Testis (tissue), 2 donors: ENCODE measurements around the gene RAET1E.
"Not testable (repeated sequence)": the region's sequence is repeated elsewhere in the genome, so short reads cannot be mapped to it uniquely, and the experiment has no call there.

Source experiments
- POLR2A ChIP-seq: fragments of 450-650 bp; IDR thresholded peaks from one replicate; pipeline ENCODE4 v1.6.1; 2017; ENCODE audit warnings: antibody characterized with exemption, mild to moderate bottlenecking, moderate library complexity
- TF ChIP-seq, protein P1 (sequence below), 3 experiments: fragments of 450-650 bp in 2 of 3; fragments of 200-600 bp in 1 of 3; sonication (generic) in 1 of 3; IDR thresholded peaks; one replicate each; pipeline ENCODE4 v1.5.1; 2016 to 2019; ENCODE audit warnings: antibody characterized with exemption in 3 of 3, mild to moderate bottlenecking in 2 of 3, moderate library complexity in 1 of 3

GRCh38 chr6:149947533-149947932 lies 49.6 kb upstream of the RAET1E start:
- TF ChIP-seq, protein P1, sequence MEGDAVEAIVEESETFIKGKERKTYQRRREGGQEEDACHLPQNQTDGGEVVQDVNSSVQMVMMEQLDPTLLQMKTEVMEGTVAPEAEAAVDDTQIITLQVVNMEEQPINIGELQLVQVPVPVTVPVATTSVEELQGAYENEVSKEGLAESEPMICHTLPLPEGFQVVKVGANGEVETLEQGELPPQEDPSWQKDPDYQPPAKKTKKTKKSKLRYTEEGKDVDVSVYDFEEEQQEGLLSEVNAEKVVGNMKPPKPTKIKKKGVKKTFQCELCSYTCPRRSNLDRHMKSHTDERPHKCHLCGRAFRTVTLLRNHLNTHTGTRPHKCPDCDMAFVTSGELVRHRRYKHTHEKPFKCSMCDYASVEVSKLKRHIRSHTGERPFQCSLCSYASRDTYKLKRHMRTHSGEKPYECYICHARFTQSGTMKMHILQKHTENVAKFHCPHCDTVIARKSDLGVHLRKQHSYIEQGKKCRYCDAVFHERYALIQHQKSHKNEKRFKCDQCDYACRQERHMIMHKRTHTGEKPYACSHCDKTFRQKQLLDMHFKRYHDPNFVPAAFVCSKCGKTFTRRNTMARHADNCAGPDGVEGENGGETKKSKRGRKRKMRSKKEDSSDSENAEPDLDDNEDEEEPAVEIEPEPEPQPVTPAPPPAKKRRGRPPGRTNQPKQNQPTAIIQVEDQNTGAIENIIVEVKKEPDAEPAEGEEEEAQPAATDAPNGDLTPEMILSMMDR (IDR thresholded peaks at IDR 0.05) = not testable (repeated sequence)
- not testable (repeated sequence) for TF ChIP-seq POLR2A
